CD4-positive, alpha-beta T cell treated with Interleukin-6 for 4 hours (primary cell): ENCODE results near the gene KRT33B.

Experiments used
- DNase-seq: peaks from one replicate; pipeline ENCODE4 v3.0.0-alpha.2; 2020; ENCODE audit warnings: mixed read lengths

KRT33B gene

GRCh38 chr17:41345992-41346391 lies 23.6 kb downstream of the KRT33B start:
- no peak for DNase-seq

- DNase-seq, result no peak
These were observed 26.6 kb downstream of the KRT33B start for GRCh38 chr17:41343029-41343428.

GRCh38 chr17:41340934-41341861 lies 28.4 kb downstream of the KRT33B start:
- peak; percentile 77 for DNase-seq

DNA sequence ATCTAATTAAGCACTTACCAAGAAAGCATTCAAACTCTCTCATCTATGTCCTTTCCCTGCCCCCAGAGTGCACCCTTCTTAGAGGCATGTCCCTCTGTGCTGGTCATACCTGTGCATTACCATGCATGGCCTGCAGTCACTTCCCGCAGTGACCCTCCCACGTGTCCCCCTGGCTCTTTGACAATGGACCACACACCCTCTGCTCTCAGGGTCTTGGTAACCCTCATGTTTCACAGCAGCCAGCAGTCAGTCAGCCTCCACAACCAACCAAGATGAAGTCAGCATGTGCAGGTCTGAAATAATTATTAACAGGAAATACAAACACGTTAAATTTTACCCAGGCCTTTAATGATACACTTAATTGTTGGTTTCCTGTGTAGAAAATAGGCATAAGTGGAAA lies 29.1 kb downstream of the KRT33B start:
- no peak for DNase-seq

- DNase-seq, result no peak
These were observed 29.9 kb downstream of the KRT33B start for GRCh38 chr17:41339571-41340172.

DNA sequence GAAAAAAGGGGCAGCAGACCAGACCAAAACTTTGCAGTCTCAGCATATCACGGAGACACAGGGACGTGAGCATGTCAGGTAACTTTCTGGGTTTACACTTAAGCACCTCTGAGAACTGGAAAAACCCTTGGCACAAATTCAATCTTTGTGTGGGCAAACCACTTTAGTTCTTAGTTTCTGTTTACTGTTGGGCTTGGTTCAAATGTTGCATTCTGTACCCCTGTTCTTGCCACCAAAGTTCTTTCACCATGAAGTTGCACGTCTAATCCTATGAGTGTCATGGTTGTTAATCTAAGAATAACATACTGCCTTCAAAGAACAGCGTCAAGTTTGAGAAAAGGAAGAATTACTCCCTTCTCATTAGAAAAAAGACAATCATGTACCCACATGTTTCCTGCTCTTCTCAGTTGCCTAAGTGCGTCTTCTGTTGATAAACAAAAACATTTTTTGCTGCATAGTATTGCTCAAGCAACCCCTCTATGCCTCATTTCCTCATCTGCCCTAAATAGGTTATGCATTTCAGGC lies 30.6 kb downstream of the KRT33B start:
- DNase-seq, result peak; percentile 42

DNA sequence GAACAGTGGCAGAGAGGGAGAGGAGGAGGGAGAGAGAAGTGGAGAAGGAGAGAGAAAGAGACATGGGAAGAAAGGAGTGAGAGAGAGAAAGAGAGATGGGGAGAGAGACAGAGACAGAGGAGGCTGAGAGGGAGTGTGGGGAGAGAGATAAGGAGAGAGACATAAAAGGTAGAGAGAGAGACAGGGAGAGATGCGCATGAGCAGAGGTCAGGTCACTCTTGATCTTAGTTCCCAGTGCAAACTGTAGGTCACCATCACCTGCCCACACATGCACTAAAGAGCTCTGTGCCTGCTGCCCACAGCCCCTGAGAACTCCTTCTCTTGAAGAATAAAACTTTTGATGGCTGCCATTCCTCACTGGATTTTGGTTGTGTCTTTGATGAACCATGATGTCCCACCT lies 33.9 kb downstream of the KRT33B start:
- no peak for DNase-seq

DNA sequence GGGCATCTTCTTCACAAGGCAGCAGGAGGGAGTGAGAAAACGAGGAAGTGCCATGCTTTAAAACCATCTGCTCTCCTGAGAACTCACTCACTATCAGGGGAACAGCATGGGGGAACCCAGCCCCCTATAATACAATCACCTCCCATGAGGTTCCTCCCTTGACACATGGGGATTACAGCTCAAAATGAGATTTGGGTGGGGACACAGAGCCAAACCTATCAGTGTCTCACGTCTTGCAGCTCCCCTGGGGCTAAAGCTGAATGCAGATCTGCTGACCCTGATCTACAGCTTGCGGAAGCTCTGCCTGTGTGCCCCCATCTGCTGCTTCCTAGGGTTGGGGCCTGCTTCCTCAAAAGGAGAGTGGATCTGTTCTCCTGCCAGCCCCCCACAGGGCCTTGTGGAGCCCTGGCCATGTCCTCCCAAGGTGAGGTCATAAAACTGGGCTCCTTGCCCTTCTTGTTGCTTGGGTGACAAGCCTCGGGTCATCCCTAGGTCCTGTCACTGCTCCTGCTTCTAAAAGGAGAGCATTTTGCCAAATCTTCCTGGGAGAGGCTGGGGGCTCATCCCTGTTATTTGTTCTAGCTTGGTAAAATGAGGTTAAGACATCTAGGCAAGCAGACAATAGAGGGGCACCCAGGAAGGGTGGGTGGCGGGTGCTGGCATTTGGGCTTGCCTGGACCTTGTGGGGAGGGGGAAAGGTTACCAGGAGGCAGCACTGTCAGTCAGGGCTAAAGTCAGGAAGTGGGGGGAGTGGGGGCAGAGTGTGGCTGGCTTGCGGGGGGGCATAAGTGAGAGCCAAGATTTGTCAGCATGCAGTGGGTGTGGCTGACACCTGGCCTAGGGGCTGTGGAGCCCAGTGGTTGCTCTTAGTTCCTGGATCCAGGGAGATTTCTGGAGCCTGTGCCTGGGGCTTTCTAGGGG lies 35.0 kb downstream of the KRT33B start:
- DNase-seq, result peak; percentile 34

DNA sequence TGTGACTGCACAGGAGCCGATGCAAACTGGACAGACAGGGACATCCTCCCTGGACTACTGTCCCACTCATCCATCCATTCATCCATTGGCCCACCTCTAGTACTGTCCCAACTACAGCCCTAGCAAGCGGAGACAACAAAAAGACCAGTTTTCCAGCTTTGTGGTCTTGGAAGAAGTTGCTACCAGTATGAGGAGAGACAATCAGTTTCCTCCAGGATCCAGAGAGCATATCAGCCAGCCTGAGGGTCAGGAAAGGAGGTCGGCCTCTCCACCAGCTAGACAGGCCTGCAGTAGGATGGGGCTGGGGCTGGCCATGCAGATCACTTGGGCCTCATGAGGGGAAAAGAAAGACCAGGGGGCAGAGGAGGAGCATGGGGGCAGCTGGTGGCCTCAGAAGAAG lies 35.8 kb downstream of the KRT33B start:
- no peak for DNase-seq

DNA sequence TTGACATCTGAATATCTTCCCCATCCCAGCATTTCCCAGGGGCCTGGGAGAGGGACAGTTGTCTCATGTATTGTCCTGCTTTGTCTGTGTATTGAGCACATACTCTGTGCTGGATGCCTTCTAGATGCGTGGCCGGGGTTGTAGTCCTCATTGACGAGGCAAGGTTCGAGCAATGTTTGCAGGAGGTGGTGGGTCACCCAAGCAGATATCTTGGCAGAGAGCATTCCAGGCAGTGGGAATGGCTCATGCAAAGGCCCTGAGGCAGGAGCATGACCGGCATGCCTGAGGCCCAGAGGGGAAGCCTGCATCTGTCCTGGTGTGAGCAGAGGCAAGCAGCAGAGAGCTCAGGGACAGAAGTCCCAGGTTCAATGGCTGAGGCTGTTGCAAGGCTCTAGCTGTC lies 36.5 kb downstream of the KRT33B start:
- DNase-seq, result no peak

- no peak for DNase-seq
These were observed 37.4 kb downstream of the KRT33B start for GRCh38 chr17:41332239-41332638.

- DNase-seq, result no peak
These were observed 38.0 kb downstream of the KRT33B start for GRCh38 chr17:41331606-41332005.

GRCh38 chr17:41329279-41329948 lies 40.2 kb downstream of the KRT33B start:
- DNase-seq, result peak; percentile 33

DNA sequence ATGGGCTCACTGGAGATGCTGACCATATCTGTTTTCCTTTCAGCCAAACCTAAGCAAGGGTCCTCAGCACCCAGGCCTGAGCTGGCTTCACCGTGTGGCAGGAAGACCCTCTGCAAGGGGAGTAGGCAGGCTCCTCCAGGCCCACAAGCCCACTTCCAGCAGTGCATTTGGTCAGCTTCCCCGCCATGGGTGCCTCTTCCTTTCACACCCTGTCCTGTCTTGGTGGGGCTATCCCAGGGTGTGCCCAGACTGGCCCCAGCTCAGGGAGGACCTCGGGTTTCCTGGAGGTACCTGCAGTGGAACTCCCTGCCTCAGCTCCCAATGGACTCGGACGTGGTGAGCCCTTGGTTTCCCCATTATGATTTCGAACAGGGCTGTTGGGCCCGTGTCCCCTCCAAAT lies 41.4 kb downstream of the KRT33B start:
- no peak for DNase-seq

DNA sequence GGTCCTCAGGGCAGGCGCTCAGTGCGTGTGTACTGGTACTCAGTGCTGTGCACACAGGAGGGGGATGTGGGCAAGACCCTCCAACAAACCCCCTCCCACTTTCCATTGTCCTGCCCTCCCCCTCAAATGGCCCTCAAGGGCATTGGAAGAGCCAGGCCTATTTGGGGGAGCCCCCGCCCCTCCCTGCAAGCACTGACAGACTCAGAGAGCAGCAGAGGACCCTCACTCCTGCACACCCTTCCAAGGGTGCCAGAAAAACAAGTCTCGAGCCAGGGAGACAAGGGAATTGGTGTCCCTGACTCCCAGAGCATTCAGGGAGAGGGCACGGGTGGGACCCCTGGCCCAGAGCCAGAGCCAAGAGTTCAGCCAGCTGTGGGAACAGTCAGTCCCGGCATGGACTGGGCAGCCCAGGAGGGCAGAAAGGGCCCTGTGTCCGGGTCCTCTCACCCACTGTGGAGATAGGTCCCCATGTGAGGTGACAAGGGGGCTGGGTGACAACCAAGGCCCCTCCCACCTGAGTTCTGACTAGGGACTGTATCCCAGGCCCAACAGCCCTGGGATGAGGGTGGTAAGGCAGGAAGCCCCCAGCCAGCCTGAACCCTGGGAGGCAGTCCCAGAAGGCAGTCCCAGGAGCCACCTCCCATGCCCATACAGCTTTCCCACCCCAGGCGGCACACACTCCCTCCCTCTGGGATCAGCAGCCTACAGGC lies 42.0 kb downstream of the KRT33B start:
- DNase-seq, result no peak

DNA sequence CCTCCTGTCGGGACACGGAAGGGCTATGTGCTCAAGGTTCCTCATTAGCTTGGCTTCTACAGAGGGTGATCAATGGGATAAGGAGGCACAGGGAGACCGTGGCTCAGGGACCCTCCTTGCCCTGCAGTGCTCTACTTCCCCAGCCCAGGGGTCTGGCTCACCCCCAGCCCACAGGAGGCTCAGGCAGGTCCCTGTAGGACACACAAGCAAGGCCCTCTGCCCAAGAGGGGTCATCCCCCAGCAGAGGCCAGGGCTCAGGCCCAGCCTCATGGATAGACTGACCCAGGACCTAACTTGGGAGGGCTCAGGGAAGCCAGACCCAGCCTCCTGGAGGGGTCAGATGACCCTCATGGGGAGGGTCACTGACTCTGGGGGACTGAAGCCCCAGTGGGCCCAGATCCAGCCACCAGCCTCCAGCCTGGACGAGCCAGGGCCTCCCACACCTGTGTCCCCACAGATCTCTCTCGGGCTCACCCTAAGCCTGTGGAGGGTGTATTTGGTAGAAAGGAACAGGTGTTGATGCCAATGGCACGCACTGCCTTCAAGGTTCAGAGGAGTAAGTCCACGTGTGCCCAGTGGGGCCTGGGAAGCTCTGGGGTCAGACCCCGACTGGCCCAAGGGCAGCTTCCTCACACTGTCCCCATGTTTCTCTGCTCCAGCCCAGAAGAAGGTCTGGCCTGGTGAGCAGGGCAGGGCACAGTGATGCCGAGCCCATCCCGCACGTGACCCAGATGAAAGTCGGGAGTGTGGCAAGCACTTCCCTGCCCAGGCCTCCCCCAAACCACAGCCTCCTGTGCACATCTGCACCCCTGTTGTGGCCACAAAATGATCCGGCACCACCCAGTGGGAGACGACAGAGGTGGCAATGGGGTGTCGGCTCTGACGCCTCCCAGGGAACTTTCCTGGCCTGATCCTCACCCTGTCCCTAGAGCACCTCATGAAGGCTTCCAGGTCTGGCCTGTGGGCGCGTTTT lies 43.2 kb downstream of the KRT33B start:
- peak; percentile 54 for DNase-seq

DNA sequence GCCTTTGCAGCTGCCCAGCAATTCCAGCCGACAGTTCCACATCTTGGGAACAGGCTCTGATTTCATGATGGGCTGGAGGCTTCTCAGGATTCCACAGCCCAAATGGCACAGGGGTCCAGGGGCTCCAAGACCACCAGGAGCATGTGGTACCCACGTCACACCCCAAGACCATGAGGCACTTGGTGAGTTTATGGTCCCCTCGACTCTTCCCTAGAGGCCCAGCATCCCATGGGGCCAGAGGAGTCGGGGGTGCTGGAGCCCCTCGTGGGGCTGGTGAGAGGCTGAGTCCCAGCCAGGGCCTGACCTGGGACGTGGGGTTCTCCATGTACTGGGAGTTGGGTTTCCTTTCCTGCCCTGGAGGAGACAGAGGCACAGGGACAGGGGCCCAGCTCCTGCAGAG lies 44.0 kb downstream of the KRT33B start:
- no peak for DNase-seq

- DNase-seq, result no peak
These were observed 44.5 kb downstream of the KRT33B start for GRCh38 chr17:41325126-41325525.

- peak; percentile 55 for DNase-seq
These were observed 45.2 kb downstream of the KRT33B start for GRCh38 chr17:41324180-41325075.
